ENCODE measurements around the gene SERINC5. TPM values are rescaled to one million over a fixed set of nuclear protein-coding genes. Genes with fewer than 3 reads are reported as not detected.
A peak's percentile ranks its signal among the peaks of the same experiment; 100 is the strongest.
"Not testable (repeated sequence)": the region's sequence is repeated elsewhere in the genome, so short reads cannot be mapped to it uniquely, and the experiment has no call there.

SERINC5 gene
- total RNA-seq, result 100 to 1,000 TPM; 147 to 152 TPM
- long read RNA-seq, full-length matches to known transcripts, result 13 of 60 reads
- long read RNA-seq, partial matches to known transcripts, result 7 of 60 reads
- long read RNA-seq, other reads (novel, unspliced or antisense), result 40 of 60 reads

DNA sequence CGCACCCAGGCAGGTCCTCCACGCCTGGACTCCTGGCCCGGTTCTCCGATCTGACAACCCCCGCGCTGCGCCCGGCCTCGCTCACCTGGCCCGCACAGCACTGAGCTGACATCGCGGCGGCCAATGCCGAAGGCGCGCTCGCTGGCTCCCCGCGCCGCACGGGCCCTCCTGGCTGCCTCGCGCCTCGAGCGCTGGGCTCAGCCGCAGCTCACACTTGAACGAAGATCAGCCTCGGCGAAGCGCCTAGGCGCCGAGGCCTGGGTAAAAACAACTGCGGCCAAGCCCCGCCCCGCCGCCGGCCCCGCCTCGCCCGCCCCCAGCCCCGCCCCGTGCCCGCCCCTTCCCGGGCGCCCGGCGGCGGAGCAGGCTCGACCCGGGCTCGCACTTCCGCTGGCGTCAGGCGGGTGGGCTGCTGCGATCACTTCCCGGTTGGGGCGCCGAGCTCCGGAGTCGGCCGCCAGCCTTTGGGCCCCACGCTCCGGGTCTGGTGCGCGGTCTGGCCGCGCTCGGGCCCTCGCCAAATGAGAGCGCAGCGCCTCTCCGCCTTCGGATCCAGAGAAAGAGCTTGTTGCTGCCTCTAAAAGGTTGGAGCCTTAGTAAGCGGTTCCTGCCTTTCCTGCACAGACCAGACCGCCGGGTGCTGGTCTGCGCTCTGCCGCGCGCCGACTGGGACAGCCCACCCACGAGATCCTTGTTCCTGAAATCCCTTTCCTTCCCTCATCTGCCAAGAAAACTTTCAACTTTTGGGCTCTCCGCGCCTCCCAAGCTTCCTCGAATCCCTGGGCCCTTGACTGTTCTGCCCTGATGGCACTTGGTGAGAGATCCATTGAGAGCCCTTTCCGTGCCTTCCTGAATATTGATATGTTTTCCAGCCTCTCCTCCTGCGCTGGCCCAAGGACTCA lies at the start of gene SERINC5:
Gene SERINC5 (minus strand): TSS at position 238 of the 902 bp plus-strand sequence. CDS start 126 bp downstream, at position 112.
- intact Hi-C loops (cut with DNase I, micrococcal nuclease), result no loop called here
- ATAC-seq (peak; percentile 69), DNase-seq (peak; percentile 85 to 89)

DNA sequence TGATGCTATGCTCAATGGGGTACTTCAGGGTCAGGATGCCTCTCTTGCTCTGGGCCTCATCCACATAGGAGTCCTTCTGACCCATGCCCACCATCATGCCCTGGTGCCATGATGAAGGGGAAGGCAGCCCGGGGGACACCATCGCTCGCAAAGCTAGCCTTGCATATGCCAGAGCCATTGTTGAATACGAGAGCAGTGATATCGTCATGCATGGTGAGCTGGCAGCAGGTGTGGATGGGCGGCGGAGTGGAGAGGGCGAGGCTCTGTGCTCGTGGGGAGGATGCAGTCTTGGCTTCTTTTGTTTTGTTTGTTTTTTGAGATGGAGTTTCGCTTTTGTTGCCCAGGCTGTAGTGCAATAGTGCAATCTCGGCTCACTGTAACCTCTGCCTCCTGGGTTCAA lies 46.8 kb upstream of the SERINC5 start:
- intact Hi-C loops (cut with DNase I, micrococcal nuclease), result no loop called here
- ATAC-seq (peak; percentile 53), DNase-seq (peak in 1 of 2 donors; percentile 12)

DNA sequence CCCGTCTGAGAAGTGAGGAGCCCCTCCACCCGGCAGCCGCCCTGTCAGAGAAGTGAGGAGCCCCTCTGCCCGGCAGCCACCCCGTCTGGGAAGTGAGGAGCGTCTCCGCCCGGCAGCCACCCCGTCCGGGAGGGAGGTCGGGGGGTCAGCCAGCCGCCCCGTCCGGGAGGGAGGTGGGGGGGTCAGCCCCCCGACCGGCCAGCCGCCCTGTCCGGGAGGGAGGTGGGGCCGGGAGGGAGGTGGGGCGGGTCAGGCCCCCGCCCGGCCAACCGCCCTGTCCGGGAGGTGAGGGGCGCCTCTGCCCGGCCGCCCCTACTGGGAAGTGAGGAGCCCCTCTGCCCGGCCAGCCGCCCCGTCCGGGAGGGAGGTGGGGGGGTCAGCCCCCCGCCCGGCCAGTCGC lies 45.5 kb upstream of the SERINC5 start:
- DNase-seq, result not testable (repeated sequence)

DNA sequence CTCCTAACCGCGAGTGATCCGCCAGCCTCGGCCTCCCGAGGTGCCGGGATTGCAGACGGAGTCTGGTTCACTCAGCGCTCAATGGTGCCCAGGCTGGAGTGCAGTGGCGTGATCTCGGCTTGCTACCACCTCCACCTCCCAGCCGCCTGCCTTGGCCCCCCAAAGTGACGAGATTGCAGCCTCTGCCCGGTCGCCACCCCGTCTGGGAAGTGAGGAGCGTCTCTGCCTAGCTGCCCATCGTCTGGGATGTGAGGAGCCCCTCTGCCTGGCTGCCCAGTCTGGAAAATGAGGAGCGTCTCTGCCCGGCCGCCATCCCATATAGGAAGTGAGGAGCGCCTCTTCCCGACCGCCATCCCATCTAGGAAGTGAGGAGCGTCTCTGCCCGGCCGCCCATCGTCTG lies 44.9 kb upstream of the SERINC5 start:
- DNase-seq; ATAC-seq; intact Hi-C loops (cut with DNase I, micrococcal nuclease): not testable (repeated sequence)

More for the DNA sequence above, 45.5 kb upstream of the SERINC5 start:
- ATAC-seq; intact Hi-C loops (cut with DNase I, micrococcal nuclease): not testable (repeated sequence)

DNA sequence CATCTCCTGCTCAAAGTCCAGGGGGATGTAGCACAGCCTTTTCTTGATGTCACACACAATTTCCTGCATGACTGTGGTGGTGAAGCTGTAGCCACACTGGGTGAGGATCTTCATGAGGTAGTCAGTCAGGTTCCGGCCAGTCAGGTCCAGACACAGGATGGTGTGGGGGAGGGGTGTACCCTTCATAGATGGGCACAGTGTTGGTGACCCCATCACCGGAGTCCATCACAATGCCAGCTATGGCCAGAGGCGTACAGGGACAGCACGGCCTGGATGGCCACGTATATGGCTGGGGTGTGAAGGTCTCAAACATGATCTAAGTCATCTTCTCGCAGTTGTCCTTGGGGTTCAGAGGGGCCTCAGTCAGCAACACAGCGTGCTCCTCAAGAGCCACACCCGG lies 44.3 kb upstream of the SERINC5 start:
- DNase-seq (no peak), ATAC-seq (no peak)
- intact Hi-C loops (cut with DNase I, micrococcal nuclease), result no loop called here

DNA sequence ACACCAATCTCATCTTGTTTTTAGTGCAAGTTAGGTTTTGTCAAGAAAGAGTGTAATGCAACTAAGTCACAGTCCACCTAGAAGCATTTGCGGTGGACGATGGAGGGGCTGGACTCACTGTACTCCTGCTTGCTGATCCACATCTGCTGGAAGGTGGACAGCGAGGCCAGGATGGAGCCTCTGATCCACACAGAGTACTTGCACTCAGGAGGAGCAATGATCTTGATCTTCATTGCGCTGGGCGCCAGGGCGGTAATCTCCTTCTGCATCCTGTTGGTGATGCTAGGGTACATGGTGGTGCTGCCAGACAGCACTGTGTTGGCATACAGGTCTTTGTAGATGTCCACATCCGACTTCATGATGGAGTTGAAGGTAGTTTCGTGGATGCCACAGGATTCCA lies 43.8 kb upstream of the SERINC5 start:
- ATAC-seq, result no peak
- intact Hi-C loops (cut with DNase I, micrococcal nuclease), result no loop called here
- DNase-seq, result no peak

DNA sequence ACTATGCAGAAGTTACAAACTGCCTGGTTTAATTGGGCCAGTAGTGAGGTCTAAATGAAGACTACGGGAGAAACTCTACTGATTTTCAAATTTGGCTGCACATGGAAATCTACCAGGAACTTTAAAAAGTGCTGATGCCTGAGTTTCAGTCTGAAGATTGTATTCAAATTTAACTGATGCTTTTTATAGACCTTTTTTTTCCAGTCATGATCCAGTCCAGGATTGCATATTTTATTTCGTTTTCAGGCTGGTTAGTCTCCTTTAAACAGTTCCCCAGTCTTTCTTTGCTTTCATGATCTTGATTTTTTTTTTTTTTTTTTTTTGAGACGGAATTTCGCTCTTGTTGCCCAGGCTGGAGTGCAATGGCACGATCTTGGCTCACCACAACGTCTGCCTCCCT lies 40.3 kb upstream of the SERINC5 start:
- intact Hi-C loops (cut with DNase I, micrococcal nuclease), result no loop called here
- DNase-seq, result no peak
- ATAC-seq, result no peak

DNA sequence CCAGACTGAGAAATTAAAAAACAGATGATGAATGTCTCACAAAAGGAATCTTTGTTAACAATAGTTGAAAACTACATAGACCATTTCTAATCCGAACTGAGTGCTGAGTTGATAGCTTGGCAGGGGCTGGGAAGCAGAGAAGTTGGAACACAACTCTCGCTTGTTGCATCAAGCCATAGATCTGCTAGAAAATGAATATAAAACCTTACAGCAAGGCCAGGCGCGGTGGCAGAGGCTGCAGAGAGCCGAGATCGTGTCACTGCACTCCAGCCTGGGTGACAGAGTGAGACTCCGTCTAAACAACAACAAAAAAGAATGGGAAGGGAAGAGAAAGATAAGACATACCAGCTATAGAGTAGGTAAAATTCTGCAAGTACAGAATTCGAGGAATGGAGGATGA lies 35.9 kb upstream of the SERINC5 start:
- DNase-seq (no peak), ATAC-seq (no peak)
- intact Hi-C loops (cut with DNase I, micrococcal nuclease), result no loop called here

DNA sequence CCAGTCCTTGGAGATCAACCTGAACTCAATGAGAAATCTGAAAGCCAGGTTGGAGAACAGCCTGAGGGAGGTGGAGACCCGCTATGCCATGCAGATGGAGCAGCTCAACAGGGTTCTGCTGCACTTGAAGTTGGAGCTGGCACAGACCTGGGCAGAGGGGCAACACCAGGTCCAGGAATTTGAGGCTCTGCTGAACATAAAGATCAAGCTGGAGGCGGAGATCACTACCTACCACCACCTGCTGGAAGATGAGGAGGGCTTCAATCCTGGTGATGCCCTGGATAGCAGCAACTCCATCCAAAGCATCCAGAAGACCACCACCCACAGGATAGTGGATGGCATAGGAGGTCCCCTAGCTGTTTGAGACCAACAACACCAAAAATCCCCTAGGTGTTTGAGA lies 33.5 kb upstream of the SERINC5 start:
- no peak for ATAC-seq
- no peak for DNase-seq
- intact Hi-C loops (cut with DNase I, micrococcal nuclease), result no loop called here

DNA sequence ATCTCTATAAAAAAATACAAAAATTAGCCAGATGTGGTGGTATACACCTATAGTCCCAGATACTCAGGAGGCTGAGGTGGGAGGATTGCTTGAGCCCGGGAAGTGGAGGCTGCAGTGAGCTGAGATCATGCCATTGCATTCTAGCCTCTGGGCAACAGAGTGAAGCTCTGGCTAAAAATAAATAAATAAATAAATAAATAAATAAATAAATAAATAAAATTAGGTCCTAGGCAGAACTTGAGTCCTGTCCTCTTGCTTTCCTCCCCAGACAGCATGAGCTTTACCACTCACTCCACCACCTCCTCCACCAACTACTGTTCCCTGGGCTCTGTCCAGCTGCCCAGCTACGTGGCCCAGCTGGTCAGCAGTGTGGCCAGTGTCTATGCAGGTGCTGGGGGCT lies 32.3 kb upstream of the SERINC5 start:
- DNase-seq (no peak), ATAC-seq (no peak)
- intact Hi-C loops (cut with DNase I, micrococcal nuclease), result no loop called here

DNA sequence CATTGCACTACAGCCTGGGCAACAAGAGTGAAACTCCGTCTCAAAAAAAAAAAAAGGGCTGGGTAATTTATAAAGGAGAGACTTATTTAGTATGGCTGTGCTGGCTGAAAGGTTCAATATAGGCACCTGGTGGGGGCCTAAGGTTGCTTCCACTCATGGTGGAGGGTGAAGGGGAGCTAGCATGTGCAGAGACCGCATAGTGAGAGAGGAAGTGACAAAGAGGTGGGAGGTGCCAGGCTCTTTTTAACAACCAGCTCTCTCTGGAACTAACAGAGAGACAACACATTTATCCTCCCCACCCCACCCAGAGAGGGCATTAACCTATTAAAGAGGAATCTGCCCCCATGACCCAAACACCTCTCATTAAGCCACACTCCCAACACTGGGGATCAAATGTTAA lies 28.9 kb upstream of the SERINC5 start:
- ATAC-seq, result no peak
- intact Hi-C loops (cut with DNase I, micrococcal nuclease), result no loop called here
- no peak for DNase-seq

DNA sequence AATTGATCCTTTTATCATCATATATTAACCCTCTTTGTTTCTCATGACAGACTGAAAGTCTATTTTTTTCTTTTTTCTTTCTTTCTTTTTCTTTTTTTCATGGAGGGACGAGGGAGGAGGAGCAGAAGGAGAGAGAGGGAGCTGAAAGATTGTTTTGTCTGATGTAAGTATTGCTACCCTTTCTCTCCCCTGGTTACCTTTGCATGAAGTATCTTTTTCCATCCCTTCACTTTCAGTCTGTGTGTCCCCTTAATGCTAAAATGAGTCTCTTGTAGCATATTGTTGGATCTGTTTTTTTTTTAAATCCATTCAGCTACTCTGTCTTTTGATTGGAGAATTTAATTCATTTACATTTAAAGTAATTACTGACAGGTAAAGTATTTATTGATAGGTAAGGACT lies 27.5 kb upstream of the SERINC5 start:
- intact Hi-C loops (cut with DNase I, micrococcal nuclease), result no loop called here
- DNase-seq (no peak), ATAC-seq (no peak)

DNA sequence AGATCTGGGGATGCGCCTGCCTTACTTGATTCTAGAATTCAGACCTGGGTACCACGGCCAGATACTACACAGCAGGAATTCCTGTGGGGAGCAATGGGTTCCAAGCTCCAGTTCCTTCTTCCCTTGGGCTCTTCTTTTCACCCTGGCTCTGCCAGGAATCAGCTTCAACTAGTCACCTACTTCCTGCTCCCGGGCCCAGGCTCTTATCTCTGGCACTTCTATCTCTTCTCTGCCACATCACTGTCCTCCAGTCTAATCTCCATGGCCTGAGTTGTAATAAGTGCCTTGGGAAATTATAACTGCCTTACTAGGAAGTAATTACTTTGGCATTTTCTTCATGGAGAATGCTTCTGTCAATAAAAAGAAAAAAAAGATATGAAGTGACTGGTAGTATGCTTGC lies 26.2 kb upstream of the SERINC5 start:
- ATAC-seq, result peak; percentile 83
- intact Hi-C loops (cut with DNase I, micrococcal nuclease), result no loop called here
- no peak for DNase-seq

DNA sequence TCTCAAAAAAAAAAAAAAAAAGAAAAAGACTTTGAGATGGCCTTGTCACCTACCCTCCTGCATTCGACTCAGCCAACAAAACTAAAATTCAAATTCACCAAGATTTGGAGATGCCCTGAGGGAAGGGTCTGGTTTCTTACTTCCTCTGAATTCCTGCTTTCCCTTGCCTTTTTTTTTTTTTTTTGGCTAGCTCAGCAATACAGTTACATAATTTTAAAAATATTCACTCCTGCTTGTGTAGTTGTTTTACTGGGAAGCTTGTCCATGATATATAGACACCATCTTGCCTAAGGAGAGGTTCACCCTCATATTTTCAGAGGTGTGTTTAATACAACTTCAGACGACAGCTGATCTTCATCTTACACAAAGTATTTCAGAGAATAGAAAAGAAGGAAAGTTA lies 21.3 kb upstream of the SERINC5 start:
- intact Hi-C loops (cut with DNase I, micrococcal nuclease), result no loop called here

DNA sequence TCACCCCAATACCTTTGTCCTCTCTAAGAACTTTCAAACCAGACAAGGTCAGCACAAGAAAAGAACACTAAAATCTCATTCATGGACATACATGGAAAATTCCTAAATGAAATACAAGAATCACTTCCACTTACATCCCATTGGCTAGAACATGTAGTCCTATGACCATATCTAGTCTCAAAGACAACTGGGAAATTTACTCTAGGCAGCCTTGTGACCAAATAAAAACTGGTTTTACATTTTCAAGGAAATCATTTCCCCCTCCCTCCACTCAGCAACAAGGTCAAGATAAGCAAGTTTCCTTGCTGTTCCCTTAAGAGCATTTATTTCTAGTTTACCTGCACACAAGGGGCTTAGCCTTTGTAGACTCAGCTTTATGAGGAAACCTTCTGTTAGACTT lies 20.3 kb upstream of the SERINC5 start:
- ATAC-seq (peak; percentile 55), DNase-seq (no peak)
- intact Hi-C loops (cut with DNase I, micrococcal nuclease), result no loop called here

More for the DNA sequence above, 21.3 kb upstream of the SERINC5 start:
- no peak for DNase-seq
- ATAC-seq, result no peak

DNA sequence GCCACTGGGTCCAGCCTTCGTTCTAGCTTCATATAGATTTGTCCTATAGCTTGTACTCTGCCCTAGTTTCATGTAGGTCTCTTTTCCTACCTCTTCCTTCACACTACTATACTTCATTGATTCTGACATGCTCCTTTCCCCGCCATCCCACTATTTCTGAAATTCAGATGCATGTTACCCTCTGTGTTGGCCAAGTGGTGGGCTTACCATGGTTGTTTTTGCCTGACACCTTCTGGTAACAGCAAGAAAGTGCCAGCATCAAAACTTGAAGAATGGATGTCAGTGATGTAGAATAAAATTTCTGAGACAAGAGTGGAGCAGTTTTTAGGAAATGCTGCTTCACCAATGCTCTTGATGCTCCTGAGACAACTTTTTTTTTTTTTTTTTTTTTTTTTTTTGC lies 19.5 kb upstream of the SERINC5 start:
- no peak for DNase-seq
- ATAC-seq, result peak; percentile 68
- intact Hi-C loops (cut with DNase I, micrococcal nuclease), result no loop called here

DNA sequence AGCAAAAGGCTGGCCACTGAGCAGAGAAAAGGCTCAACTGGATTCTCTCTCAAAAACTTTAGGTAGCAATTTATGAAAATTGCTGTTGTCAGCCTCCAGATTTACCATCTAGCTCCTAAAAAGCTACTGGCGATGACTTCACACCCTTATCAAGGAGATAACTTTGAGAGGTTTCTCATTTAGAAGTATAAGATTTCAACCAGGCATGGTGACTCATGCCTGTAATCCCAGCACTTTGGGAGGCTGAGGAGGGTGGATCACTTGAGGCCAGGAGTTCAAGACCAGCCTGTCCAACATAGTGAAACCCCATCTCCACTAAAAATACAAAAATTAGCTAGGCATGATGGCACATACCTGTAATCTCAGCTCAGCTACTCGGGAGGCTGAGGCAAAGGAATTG lies 14.7 kb upstream of the SERINC5 start:
- ATAC-seq, result not testable (repeated sequence)

DNA sequence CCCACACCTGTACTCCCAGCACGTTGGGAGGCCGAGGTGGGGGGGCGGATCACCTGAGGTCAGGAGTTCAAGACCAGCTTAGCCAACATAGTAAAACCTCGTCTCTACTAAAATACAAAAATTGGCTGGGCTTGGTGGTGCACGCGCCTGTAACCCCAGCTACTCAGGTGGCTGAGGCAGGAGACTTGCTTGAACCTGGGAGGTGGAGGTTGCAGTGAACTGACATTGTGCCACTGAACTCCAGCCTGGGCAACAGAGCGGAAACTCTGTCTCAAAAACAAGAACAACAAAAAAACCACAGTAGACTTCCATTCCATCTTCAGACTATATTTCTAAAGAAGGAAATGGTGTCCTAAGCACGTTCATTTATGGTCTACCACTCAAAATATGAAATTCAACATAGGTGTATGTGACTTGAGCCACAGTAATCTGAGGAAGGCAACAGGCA lies 14.2 kb upstream of the SERINC5 start:
- intact Hi-C loops (cut with DNase I, micrococcal nuclease), result no loop called here

More for the DNA sequence above, 14.7 kb upstream of the SERINC5 start:
- intact Hi-C loops (cut with DNase I, micrococcal nuclease); DNase-seq: not testable (repeated sequence)

DNA sequence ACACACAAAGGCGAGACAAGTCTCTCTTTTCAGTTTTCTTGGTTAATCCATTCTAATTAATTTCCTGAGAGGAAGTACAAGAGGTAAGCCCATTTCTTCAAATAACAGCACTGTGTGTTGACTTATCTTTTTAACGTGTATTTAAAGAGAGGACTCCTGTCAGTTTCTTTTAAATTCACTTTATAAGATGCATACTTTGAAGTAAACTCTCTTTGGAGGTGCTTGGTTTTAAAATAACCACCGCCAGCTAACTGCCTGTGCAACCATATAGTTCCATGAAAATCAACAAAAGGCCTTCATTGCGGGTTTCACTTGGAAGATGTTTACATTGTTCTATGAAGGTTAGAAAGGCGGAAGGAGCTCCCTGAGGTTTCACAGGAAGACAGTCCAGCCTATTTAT lies 13.1 kb upstream of the SERINC5 start:
- DNase-seq, result no peak
- intact Hi-C loops (cut with DNase I, micrococcal nuclease), result no loop called here
- ATAC-seq, result peak; percentile 89

More for the DNA sequence above, 14.2 kb upstream of the SERINC5 start:
- no peak for ATAC-seq
- DNase-seq, result no peak

DNA sequence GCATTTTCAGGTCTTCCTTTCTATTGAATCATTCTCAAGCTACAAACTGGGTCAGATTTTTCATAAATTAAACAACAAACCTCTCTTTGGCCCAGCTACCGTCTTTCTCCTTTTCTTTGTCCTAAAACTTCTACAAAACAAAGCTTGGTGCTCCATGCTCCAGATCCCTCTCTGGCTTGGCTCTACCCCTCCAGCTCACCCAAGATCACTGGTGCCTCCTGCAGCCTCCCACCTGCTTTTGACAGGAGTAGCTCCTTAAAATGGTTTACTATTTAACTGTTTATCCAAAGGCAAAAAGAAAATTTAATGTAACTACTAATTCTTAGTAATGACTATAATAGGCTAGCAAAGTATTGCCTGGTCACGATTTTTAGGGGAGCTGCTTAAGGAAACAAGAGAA lies 10.7 kb upstream of the SERINC5 start:
- ATAC-seq (no peak), DNase-seq (no peak)
- intact Hi-C loops (cut with DNase I, micrococcal nuclease), result no loop called here

Data from left colon (tissue), 2 donors.